ENCODE data around the gene CARS1. TPM values are rescaled to one million over a fixed set of nuclear protein-coding genes. Genes with fewer than 3 reads are reported as not detected.
A peak's percentile ranks its signal among the peaks of the same experiment; 100 is the strongest.

CARS1 gene
- total RNA-seq, 1 donor, result 68.2 TPM

DNA sequence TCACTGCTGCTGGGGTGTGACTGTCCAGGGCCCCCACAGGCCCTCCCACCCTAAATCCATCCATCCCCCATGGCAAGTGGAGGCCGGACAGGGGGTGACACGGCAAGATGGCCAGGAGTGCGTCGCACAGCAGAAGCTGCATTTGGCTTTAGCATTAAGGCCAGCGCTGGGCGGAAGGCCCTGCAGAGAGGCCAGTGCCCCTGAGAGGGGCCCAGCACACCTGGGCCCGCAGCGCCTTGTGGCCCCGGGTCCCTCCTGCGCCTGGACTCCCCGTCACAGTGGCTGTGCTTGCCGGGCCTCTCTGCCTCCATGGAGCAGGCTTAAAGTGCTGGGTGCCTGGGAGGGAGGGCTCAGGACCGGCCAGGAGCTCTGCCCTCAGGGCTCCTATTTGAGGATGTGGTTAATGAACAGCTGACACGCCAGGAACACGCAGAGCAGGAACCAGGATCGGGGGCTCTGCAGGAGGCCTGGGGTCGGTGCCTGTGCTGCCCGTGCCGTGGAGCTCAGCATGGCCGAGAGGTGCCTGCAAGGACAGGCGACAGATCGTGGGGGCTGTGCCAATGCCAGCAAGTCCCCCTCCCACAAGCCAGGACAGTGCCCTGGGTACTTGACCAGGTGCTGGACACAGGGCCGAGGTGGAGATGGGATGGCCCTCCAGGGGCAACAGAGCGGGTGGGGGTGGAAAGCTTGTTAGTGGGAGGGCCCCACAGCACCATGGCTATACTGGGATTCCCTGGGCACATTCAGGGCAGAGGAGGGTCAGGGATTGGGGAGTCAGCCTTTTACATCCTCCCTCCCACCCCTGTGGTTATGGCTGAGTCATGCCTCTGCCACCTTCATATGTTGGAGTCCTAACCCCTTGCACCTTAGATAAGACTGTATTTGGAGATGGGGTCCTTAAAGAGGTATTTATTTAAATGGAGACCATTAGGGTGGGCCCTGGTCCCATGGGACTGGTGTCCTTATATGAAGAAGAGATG is 30.9 kb upstream of the CARS1 start:
- no peak overlapping the region for H3K4me3 ChIP-seq (ENCODE audit: low read depth, low read length)
- TF ChIP-seq, protein P1, sequence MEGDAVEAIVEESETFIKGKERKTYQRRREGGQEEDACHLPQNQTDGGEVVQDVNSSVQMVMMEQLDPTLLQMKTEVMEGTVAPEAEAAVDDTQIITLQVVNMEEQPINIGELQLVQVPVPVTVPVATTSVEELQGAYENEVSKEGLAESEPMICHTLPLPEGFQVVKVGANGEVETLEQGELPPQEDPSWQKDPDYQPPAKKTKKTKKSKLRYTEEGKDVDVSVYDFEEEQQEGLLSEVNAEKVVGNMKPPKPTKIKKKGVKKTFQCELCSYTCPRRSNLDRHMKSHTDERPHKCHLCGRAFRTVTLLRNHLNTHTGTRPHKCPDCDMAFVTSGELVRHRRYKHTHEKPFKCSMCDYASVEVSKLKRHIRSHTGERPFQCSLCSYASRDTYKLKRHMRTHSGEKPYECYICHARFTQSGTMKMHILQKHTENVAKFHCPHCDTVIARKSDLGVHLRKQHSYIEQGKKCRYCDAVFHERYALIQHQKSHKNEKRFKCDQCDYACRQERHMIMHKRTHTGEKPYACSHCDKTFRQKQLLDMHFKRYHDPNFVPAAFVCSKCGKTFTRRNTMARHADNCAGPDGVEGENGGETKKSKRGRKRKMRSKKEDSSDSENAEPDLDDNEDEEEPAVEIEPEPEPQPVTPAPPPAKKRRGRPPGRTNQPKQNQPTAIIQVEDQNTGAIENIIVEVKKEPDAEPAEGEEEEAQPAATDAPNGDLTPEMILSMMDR (IDR thresholded peaks at IDR 0.05; ENCODE audit: insufficient read depth, low read depth, low read length), result no peak
- DNase-seq (ENCODE audit: low read depth), result peak; percentile 12

DNA sequence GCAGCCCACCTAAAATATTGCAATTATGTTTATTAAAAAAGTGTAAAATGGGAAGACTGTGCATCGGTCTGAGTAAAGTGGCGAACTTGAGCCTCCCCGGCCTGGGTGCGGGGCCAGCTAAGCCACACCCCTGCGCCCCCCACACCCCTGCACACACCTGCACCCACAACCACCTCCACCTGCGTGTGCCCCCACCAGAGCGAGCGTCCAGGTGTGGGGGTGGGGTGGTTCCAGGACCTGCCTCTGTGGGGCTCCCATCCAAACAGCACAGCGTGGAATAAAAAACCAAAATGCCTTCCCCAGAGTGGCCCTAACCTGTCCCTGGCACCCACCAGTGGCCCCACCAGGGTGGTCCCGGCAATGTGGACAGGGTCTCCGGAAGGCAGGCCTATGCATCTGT is 30.1 kb upstream of the CARS1 start:
- DNase-seq (ENCODE audit: low read depth), result no peak
- H3K4me3 ChIP-seq (ENCODE audit: low read depth, low read length), result no peak overlapping the region
- TF ChIP-seq, protein P1 (IDR thresholded peaks at IDR 0.05; ENCODE audit: insufficient read depth, low read depth, low read length), result no peak

DNA sequence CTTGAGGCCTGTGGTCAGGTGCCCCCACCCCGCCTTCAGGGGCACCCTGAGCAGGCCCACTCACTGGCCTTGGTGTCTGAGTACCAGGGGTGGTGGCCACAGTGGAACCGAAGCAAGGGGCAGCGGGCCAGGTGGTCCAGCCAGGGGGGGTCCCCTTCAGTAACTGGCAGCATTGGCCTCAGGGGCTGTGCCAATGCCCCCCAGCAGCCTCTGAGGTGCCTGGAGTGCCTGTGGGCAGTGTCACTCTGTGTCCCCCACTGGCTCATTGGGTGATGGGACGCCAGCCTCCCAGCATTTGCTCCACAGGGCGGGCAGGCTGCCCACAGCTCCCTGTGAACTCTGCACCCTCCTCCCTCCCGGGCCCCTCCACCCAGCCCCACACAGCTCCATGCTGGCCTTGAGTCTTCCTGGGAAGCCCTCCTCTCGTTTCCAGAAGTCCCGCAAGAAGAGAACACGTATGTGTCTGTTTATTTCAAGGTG is 29.5 kb upstream of the CARS1 start:
- DNase-seq (ENCODE audit: low read depth), result no peak
- H3K4me3 ChIP-seq (ENCODE audit: low read depth, low read length), result no peak overlapping the region
- TF ChIP-seq, protein P1 (IDR thresholded peaks at IDR 0.05; ENCODE audit: insufficient read depth, low read depth, low read length), result no peak

DNA sequence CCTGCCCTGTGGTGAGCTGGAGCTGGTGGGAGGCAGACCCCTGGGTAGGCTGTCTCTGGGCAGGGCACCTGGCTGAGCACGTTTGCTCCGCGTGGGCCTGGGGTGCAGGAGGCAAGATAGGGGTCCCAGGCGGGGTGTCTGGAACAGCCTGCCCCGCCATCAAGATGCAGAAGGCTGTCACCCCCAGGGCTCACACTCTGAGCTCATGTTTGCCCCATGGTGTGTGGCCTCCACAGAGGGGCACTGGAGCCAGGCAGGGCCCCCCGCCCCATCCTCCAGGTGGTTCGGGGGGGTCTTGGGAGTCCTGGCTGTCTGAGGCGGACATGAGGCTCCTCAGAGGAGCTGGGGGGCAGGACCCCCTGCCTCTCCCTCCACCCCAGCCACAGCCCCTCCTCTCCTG is 28.9 kb upstream of the CARS1 start:
- no peak overlapping the region for H3K4me3 ChIP-seq (ENCODE audit: low read depth, low read length)
- TF ChIP-seq, protein P1 (IDR thresholded peaks at IDR 0.05; ENCODE audit: insufficient read depth, low read depth, low read length), result no peak
- no peak for DNase-seq (ENCODE audit: low read depth)

DNA sequence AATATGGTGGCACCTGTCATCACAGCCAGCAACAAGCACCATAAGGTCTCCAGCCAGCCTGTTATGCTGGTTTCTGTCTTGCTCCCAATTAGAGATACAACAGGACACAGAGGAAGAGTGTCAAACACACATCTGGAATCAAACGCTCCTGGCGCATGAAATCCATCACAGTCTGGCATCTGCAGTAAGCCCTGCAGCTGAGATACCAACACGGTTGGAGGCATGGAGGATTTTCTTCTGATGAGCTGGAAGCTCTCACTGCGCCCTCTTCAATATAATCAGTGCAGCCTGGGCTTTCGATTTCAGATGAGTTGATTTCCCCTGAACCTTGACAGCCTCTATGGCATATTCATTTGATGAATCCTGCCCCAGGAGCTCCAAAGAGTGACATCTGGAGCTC is 27.8 kb upstream of the CARS1 start:
- no peak for DNase-seq (ENCODE audit: low read depth)
- TF ChIP-seq, protein P1 (IDR thresholded peaks at IDR 0.05; ENCODE audit: insufficient read depth, low read depth, low read length), result no peak
- H3K4me3 ChIP-seq (ENCODE audit: low read depth, low read length), result no peak overlapping the region

DNA sequence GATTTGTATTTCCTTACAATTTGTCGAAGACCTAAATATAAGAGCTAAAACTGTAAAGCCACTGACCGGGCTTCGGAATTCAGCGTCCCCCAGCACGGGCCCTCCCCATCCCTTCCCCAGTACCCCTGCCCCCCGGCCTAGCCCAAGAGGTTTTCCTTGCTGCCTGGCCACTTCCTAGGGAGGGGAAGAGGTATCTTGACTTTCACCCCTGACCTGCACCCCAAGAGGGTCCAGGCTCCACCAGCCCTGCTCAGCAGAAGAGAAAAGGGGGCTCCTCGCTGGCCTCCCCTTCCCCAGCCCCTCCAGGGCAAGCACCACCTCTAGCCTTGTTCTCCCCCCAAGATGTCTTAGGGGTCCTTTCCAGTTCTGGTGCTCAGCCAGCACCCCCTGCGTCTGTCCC is 26.1 kb upstream of the CARS1 start:
- TF ChIP-seq, protein P1 (IDR thresholded peaks at IDR 0.05; ENCODE audit: insufficient read depth, low read depth, low read length), result no peak
- DNase-seq (ENCODE audit: low read depth), result no peak
- H3K4me3 ChIP-seq (ENCODE audit: low read depth, low read length), result no peak overlapping the region
